Endothelial cell of umbilical vein (primary cell): ENCODE results near the gene RTN1. TPM values are rescaled to one million over a fixed set of nuclear protein-coding genes. Genes with fewer than 3 reads are reported as not detected.

Experiments used
- BruUV-seq: library from RNA; stranded (reverse); fragments of 400-500 nt; replicated peaks from 2 replicates; lab custom pipeline; 2021; lab: Mats Ljungman, UMichigan
- CTCF ChIA-PET: fragments of 300-600, 350-600 bp; sonication (Branson Sonifier 250); formaldehyde crosslinking; loops from one replicate; lab custom pipeline; 2021; ENCODE audit warnings: antibody characterized with exemption, inconsistent platforms; lab: Charles Lee
- POLR2A ChIA-PET: fragments of 300-600, 350-600 bp; sonication (Branson Sonifier 250); formaldehyde crosslinking; loops from one replicate; lab custom pipeline; 2021; ENCODE audit warnings: antibody characterized with exemption, inconsistent platforms; lab: Charles Lee
- DNase-seq: peaks from one replicate; pipeline ENCODE4 v3.0.0-alpha.2; 2011; ENCODE audit warnings: low read depth, low spot score
- FAIRE-seq: peaks from 2 replicates; lab custom pipeline; 2011; peaks lifted over from hg19 to GRCh38; lab: Jason Lieb, UNC
- H2AFZ ChIP-seq: 2 replicates; pipeline ENCODE4 v1.6.0; 2012; ENCODE audit warnings: low read depth, low read length, control low read depth, inconsistent platforms
- H3K27ac ChIP-seq: 2 replicates; pipeline ENCODE4 v1.5.1; 2011; ENCODE audit warnings: low read depth, mild to moderate bottlenecking, control low read depth, low read length, moderate library complexity; ENCODE audit not compliant: insufficient read depth
- H3K27me3 ChIP-seq, 2 experiments: 2 replicates each; pipeline versions ENCODE4 v1.6.0 to v1.6.1; 2011; ENCODE audit warnings: low read length in 2 of 2, mixed read lengths in 1 of 2; ENCODE audit not compliant: control insufficient read depth in 2 of 2, insufficient read depth in 2 of 2
- H3K36me3 ChIP-seq, 2 experiments: 2 replicates in 1 of 2; 3 replicates in 1 of 2; pipeline ENCODE4 v1.5.1; 2011; ENCODE audit warnings: low read length in 2 of 2, mild to moderate bottlenecking in 1 of 2, moderate library complexity in 1 of 2; ENCODE audit not compliant: control insufficient read depth in 2 of 2, insufficient read depth in 2 of 2; ENCODE audit errors: extremely low read depth in 1 of 2
- H3K4me1 ChIP-seq: 3 replicates; pipeline ENCODE4 v1.5.1; 2011; ENCODE audit warnings: mild to moderate bottlenecking, low read length; ENCODE audit not compliant: control insufficient read depth, insufficient read depth; ENCODE audit errors: extremely low read depth
- H3K4me2 ChIP-seq: 2 replicates; pipeline ENCODE4 v1.6.1; 2011; ENCODE audit warnings: low read length, control low read depth, mixed read lengths; ENCODE audit not compliant: insufficient read depth
- H3K4me3 ChIP-seq, 3 experiments: fragments of 200-600 bp in 1 of 3; sonication (generic), shearing (Covaris generic) in 1 of 3; replicated peaks in 1 of 3; 2 replicates each; pipeline ENCODE4 v1.5.1; 2011 to 2016; ENCODE audit warnings: control low read depth in 3 of 3, low read length in 3 of 3, mild to moderate bottlenecking in 2 of 3, inconsistent platforms in 1 of 3, low read depth in 1 of 3, moderate library complexity in 1 of 3; ENCODE audit not compliant: insufficient read depth in 1 of 3
- H3K79me2 ChIP-seq: 2 replicates; pipeline ENCODE4 v1.6.0; 2012; ENCODE audit warnings: low read length, inconsistent platforms; ENCODE audit not compliant: control insufficient read depth, insufficient read depth
- H3K9ac ChIP-seq: replicated peaks from 2 replicates; pipeline ENCODE3; 2011; ENCODE audit warnings: low read length, control low read depth; ENCODE audit not compliant: insufficient read depth; ENCODE audit errors: extremely low read depth
- H3K9me1 ChIP-seq: replicated peaks from 3 replicates; pipeline ENCODE4 v1.6.0; 2011; ENCODE audit warnings: mild to moderate bottlenecking, low read length; ENCODE audit not compliant: control insufficient read depth, insufficient read depth; ENCODE audit errors: extremely low read depth
- H3K9me3 ChIP-seq: replicated peaks from 2 replicates; pipeline ENCODE4 v1.5.1; 2012; ENCODE audit warnings: low read length, inconsistent platforms; ENCODE audit not compliant: control insufficient read depth, insufficient read depth
- H4K20me1 ChIP-seq: replicated peaks from 2 replicates; pipeline ENCODE3; 2011; ENCODE audit warnings: mild to moderate bottlenecking, low read length; ENCODE audit not compliant: control insufficient read depth, insufficient read depth; ENCODE audit errors: extremely low read depth
- CTCF ChIP-seq, 2 donors: IDR thresholded peaks; 1 replicate in 1 of 2; 2 replicates in 1 of 2; pipeline ENCODE4 v1.5.1; 2011; ENCODE audit warnings: low read length in 2 of 2, mild to moderate bottlenecking in 2 of 2, moderate library complexity in 2 of 2, control low read depth in 1 of 2, inconsistent platforms in 1 of 2, low read depth in 1 of 2; ENCODE audit not compliant: insufficient read depth in 1 of 2; ENCODE audit errors: extremely low read depth in 1 of 2
- EZH2 ChIP-seq: IDR thresholded peaks from 2 replicates; pipeline ENCODE4 v1.6.1; 2012; ENCODE audit warnings: borderline replicate concordance, low read depth, mild to moderate bottlenecking, moderate library complexity, low read length, inconsistent platforms; ENCODE audit not compliant: severe bottlenecking
- FOS ChIP-seq: IDR thresholded peaks from 2 replicates; pipeline ENCODE4 v1.6.1; 2011; ENCODE audit warnings: mild to moderate bottlenecking, low read length, moderate library complexity, borderline replicate concordance; ENCODE audit not compliant: insufficient read depth
- GATA2 ChIP-seq: IDR thresholded peaks from 2 replicates; pipeline ENCODE4 v1.7.0; 2011; ENCODE audit warnings: low read depth, mild to moderate bottlenecking, moderate library complexity, mixed read lengths, low read length; ENCODE audit not compliant: insufficient read length, insufficient read depth
- JUN ChIP-seq: IDR thresholded peaks from 2 replicates; pipeline ENCODE4 v1.6.1; 2011; ENCODE audit warnings: borderline replicate concordance, low read depth; ENCODE audit not compliant: insufficient read length, insufficient read depth
- MAX ChIP-seq: IDR thresholded peaks from 2 replicates; pipeline ENCODE4 v1.6.1; 2011; ENCODE audit not compliant: insufficient read depth, insufficient read length
- MYC ChIP-seq: IDR thresholded peaks from one replicate; pipeline ENCODE4 v1.6.1; 2011; ENCODE audit warnings: mild to moderate bottlenecking, low read depth, low read length
- POLR2A ChIP-seq: IDR thresholded peaks from 2 replicates; pipeline ENCODE4 v1.6.1; 2012; ENCODE audit warnings: low read depth, mild to moderate bottlenecking, control low read depth, low read length
- POLR2AphosphoS5 ChIP-seq: IDR thresholded peaks from 2 replicates; pipeline ENCODE4 v1.6.1; 2012; ENCODE audit warnings: low read depth, mild to moderate bottlenecking, control low read depth, low read length, moderate library complexity; ENCODE audit not compliant: insufficient read depth
- dilution Hi-C: fragments of 300-500 bp; cut with MboI; formaldehyde crosslinking; loops from one replicate; pipeline ENCODE4 v1.15.0; 2019; ENCODE audit warnings: low sequenced_read_pairs; ENCODE audit not compliant: extremely low pct_ligation_motif_present
- intact Hi-C: fragments of 100-400 bp; cut with micrococcal nuclease; formaldehyde crosslinking; loops from one replicate; pipeline ENCODE4 v1.10.0; 2022
- polyA plus RNA-seq, 4 experiments: library from polyadenylated mRNA; depleted of rRNA in 3 of 4; stranded (reverse) in 3 of 4; unstranded in 1 of 4; fragments of >200 nt; gene quantifications; 2 replicates each; pipeline versions ENCODE4 v1.2.1 to v1.2.3, GENCODE V29; 2011 to 2012; ENCODE audit warnings: missing spikeins in 1 of 4
- total RNA-seq: library from RNA; stranded (reverse); gene quantifications from 2 replicates; pipeline ENCODE4 v1.2.3, GENCODE V29; 2021

RTN1 gene
- total and polyA plus RNA-seq, 2 donors (not counting 3 experiments of a cell fraction or from before 2014, with no cell fraction given) = 0.10 to 0.29 TPM

- Histone ChIP-seq H3K9me1 (no peaks in the 10 kb centered on the region), H3K9ac (no peak overlapping the region), H3K9me3 (no peaks in the 10 kb centered on the region), H2AFZ (no peak overlapping the region), H3K4me1 (peaks cover 3% of the 10 kb centered on the region), H3K4me2 (peak overlapping the region; percentile 4), H3K79me2 (no peaks in the 10 kb centered on the region), H3K4me3 (no peak overlapping the region), H3K36me3 (no peaks in the 10 kb centered on the region), H3K27ac (no peak overlapping the region), H4K20me1 (no peaks in the 10 kb centered on the region), H3K27me3 (peaks cover 4 to 14% of the 10 kb centered on the region in 2 experiments)
- ChIA-PET CTCF (interaction anchor here (1.1 to 1.5 kb wide), 3 partner anchors 9 to 103 kb away, joined by 3 to 4 read pairs (median 3); partner anchors contain the start of gene CCDC175), POLR2A (no interaction called here)
- dilution Hi-C loops (no loop called here), intact Hi-C loops (no loop called here)
- no TSS peak for BruUV-seq
- DNase-seq (peak; percentile 11), FAIRE-seq (no peak)
- TF ChIP-seq JUN = no peak
These were observed 284.6 kb downstream of the RTN1 start for GRCh38 chr14:59585891-59586554.

GRCh38 chr14:59583755-59584154 lies 286.8 kb downstream of the RTN1 start:
- TF ChIP-seq MYC (no peak), GATA2 (no peak), FOS (no peak), EZH2 (no peak), CTCF (IDR thresholded peaks at IDR 0.05; ENCODE audit: extremely low read depth in 1 of 2, insufficient read depth in 1 of 2, low read depth in 1 of 2, low read length in 2 of 2) (no peak), POLR2AphosphoS5 (no peak), POLR2A (no peak), MAX (no peak), JUN (no peak)
- BruUV-seq = no TSS peak
- no peak overlapping the region for H3K9ac ChIP-seq
- H3K9me3 ChIP-seq = no peaks in the 10 kb centered on the region
- FAIRE-seq = no peak
- peaks cover 3% of the 10 kb centered on the region for H3K4me1 ChIP-seq
- DNase-seq = no peak
- H4K20me1 ChIP-seq = no peaks in the 10 kb centered on the region
- CTCF ChIA-PET = interaction anchor here (0.7 to 1.6 kb wide), 2 partner anchors 9 to 49 kb away, joined by 4 read pairs; no protein-coding TSS in a partner anchor
- H3K27ac ChIP-seq = no peak overlapping the region
- no peak overlapping the region for H3K4me2 ChIP-seq
- no peaks in the 10 kb centered on the region for H3K36me3 ChIP-seq
- POLR2A ChIA-PET = no interaction called here
- dilution Hi-C loops = no loop called here
- H3K4me3 ChIP-seq = no peak overlapping the region
- no peaks in the 10 kb centered on the region for H3K9me1 ChIP-seq
- H2AFZ ChIP-seq = no peak overlapping the region
- no peaks in the 10 kb centered on the region for H3K79me2 ChIP-seq
- peaks cover 4 to 14% of the 10 kb centered on the region in 2 experiments for H3K27me3 ChIP-seq
- intact Hi-C loops = no loop called here
